DOHH2 (cell line): ENCODE results near the gene CYP4A22.
"Not testable (repeated sequence)": the region's sequence is repeated elsewhere in the genome, so short reads cannot be mapped to it uniquely, and the experiment has no call there.

Experiments used
- H3F3A ChIP-seq: fragments of 200-600 bp; sonication (generic), shearing (Covaris generic); 2 replicates; pipeline ENCODE4 v1.6.0; 2016; ENCODE audit warnings: antibody characterized with exemption, mild to moderate bottlenecking; ENCODE audit not compliant: control insufficient read depth, insufficient read depth
- H3K27ac ChIP-seq: fragments of 200-600 bp; sonication (generic); 2 replicates; pipeline ENCODE4 v1.5.1; 2014; ENCODE audit warnings: low read depth, mild to moderate bottlenecking, low read length, moderate library complexity
- H3K27me3 ChIP-seq: fragments of 200-600 bp; sonication (generic); 2 replicates; pipeline ENCODE4 v1.6.1; 2014; ENCODE audit warnings: mild to moderate bottlenecking, low read length, mixed read lengths; ENCODE audit not compliant: control insufficient read depth
- H3K36me3 ChIP-seq: fragments of 200-600 bp; sonication (generic); 2 replicates; pipeline ENCODE4 v1.6.1; 2014; ENCODE audit warnings: mild to moderate bottlenecking, low read length, moderate library complexity, mixed read lengths; ENCODE audit not compliant: control insufficient read depth
- H3K4me1 ChIP-seq: fragments of 200-600 bp; sonication (generic); 2 replicates; pipeline ENCODE4 v1.6.1; 2014; ENCODE audit warnings: mild to moderate bottlenecking, low read length, mixed read lengths; ENCODE audit not compliant: control insufficient read depth
- H3K4me2 ChIP-seq: fragments of 200-600 bp; sonication (generic); 2 replicates; pipeline ENCODE4 v1.6.0; 2014; ENCODE audit warnings: mild to moderate bottlenecking, low read length, moderate library complexity
- H3K4me3 ChIP-seq: fragments of 200-600 bp; sonication (generic); 2 replicates; pipeline ENCODE4 v1.5.1; 2014; ENCODE audit warnings: mild to moderate bottlenecking, low read length, mixed read lengths
- H3K79me2 ChIP-seq: fragments of 200-600 bp; sonication (generic); 2 replicates; pipeline ENCODE4 v1.6.1; 2014; ENCODE audit warnings: mild to moderate bottlenecking, low read length, mixed read lengths; ENCODE audit not compliant: control insufficient read depth
- H3K9me2 ChIP-seq: fragments of 200-600 bp; sonication (generic); replicated peaks from 2 replicates; pipeline ENCODE4 v1.6.1; 2014; ENCODE audit warnings: mild to moderate bottlenecking, low read length, mixed read lengths; ENCODE audit not compliant: control insufficient read depth
- H3K9me3 ChIP-seq: fragments of 200-600 bp; sonication (generic); 2 replicates; pipeline ENCODE4 v1.6.1; 2014; ENCODE audit warnings: antibody characterized with exemption, low read length, mixed read lengths; ENCODE audit not compliant: control insufficient read depth, insufficient read depth
- H4K20me1 ChIP-seq: fragments of 200-600 bp; sonication (generic); 2 replicates; pipeline ENCODE4 v1.6.0; 2014; ENCODE audit warnings: low read depth, mild to moderate bottlenecking, antibody characterized with exemption, low read length, moderate library complexity; ENCODE audit not compliant: control insufficient read depth, insufficient read depth
- EZH2phosphoT487 ChIP-seq: fragments of 200-600 bp; sonication (generic); IDR thresholded peaks from 2 replicates; pipeline ENCODE4 v1.6.1; 2017; ENCODE audit warnings: borderline replicate concordance, mild to moderate bottlenecking, antibody characterized with exemption, low read length, moderate library complexity, mixed read lengths
- TF ChIP-seq, protein P1 (sequence below): fragments of 200-600 bp; sonication (generic); IDR thresholded peaks from one replicate; pipeline ENCODE4 v1.5.1; 2014; ENCODE audit warnings: antibody characterized with exemption, mild to moderate bottlenecking, low read depth, low read length; ENCODE audit not compliant: poor library complexity, severe bottlenecking

CYP4A22 gene

DNA sequence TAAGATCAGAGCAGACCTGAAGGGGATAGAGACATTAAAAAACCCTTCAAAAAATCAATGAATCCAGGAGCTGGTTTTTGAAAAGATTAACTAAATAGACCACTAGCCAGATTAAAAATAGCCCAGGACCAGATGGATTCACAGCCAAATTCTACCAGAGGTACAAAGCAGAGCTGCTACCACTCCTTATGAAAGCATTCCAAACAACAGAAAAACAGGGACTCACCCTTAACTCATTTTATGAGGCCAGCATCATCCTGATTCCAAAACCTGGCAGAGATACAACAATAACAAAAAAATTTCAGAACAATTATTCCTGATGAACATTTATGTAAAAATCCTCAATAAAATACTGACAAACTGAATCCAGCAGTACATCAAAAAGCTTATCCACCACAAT, 19.2 kb downstream of the CYP4A22 start:
- not testable (repeated sequence) for H4K20me1 ChIP-seq, H3K9me2 ChIP-seq, H3K27me3 ChIP-seq, H3K4me1 ChIP-seq, H3K27ac ChIP-seq, H3K36me3 ChIP-seq, H3K9me3 ChIP-seq, H3K79me2 ChIP-seq, H3K4me3 ChIP-seq, H3K4me2 ChIP-seq, H3F3A ChIP-seq

DNA sequence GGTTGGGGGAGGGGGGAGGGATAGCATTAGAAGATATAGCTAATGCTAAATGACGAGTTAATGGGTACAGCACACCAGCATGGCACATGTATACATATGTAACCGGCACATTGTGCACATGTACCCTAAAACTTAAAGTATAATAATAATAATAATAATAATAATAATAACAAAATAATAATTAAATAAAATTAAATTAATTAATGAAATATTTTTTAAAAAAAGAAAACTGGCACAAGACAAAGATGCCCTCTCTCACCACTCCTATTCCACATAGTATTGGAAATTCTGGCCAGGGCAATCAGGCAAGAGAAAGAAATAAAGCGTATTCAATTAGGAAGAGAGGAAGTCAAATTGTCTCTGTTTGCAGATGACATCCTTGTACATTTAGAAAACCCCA, 20.7 kb downstream of the CYP4A22 start:
- H3F3A ChIP-seq, H3K4me1 ChIP-seq, H3K36me3 ChIP-seq, H3K79me2 ChIP-seq, H3K4me3 ChIP-seq, H3K9me3 ChIP-seq, H3K27ac ChIP-seq, H4K20me1 ChIP-seq, H3K27me3 ChIP-seq, H3K4me2 ChIP-seq, H3K9me2 ChIP-seq: not testable (repeated sequence)

DNA sequence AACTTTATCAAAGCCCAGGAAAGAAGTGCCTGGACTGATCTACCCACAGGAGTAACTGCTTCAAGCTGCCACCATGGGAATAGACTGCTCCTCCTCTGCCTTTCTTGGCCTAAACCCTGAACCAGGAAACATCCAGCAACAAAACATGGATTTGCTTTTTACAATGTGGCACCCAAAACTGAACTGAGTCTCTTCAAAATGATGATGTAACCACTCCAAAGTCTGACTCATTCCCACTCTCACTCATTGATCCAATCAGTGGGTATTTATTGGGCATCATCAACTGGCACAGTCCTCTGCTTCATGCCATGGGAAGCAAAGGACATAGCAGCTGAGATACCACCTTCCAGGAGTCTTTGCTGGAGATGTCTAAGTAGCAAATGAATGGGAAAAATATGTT, 23.5 kb downstream of the CYP4A22 start:
- Histone ChIP-seq H3K4me2 (no peak overlapping the region), H4K20me1 (no peaks in the 10 kb centered on the region), H3K4me1 (no peaks in the 10 kb centered on the region), H3K4me3 (no peak overlapping the region), H3K36me3 (no peaks in the 10 kb centered on the region), H3K27me3 (peaks cover 2% of the 10 kb centered on the region; the same call in 1 of the 2 replicates), H3K27ac (no peak overlapping the region), H3K9me2 (no peaks in the 10 kb centered on the region), H3K9me3 (no peaks in the 10 kb centered on the region), H3K79me2 (no peaks in the 10 kb centered on the region), H3F3A (no peaks in the 10 kb centered on the region)
- TF ChIP-seq, protein P1, sequence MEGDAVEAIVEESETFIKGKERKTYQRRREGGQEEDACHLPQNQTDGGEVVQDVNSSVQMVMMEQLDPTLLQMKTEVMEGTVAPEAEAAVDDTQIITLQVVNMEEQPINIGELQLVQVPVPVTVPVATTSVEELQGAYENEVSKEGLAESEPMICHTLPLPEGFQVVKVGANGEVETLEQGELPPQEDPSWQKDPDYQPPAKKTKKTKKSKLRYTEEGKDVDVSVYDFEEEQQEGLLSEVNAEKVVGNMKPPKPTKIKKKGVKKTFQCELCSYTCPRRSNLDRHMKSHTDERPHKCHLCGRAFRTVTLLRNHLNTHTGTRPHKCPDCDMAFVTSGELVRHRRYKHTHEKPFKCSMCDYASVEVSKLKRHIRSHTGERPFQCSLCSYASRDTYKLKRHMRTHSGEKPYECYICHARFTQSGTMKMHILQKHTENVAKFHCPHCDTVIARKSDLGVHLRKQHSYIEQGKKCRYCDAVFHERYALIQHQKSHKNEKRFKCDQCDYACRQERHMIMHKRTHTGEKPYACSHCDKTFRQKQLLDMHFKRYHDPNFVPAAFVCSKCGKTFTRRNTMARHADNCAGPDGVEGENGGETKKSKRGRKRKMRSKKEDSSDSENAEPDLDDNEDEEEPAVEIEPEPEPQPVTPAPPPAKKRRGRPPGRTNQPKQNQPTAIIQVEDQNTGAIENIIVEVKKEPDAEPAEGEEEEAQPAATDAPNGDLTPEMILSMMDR = no peak
- TF ChIP-seq EZH2phosphoT487 = no peak

DNA sequence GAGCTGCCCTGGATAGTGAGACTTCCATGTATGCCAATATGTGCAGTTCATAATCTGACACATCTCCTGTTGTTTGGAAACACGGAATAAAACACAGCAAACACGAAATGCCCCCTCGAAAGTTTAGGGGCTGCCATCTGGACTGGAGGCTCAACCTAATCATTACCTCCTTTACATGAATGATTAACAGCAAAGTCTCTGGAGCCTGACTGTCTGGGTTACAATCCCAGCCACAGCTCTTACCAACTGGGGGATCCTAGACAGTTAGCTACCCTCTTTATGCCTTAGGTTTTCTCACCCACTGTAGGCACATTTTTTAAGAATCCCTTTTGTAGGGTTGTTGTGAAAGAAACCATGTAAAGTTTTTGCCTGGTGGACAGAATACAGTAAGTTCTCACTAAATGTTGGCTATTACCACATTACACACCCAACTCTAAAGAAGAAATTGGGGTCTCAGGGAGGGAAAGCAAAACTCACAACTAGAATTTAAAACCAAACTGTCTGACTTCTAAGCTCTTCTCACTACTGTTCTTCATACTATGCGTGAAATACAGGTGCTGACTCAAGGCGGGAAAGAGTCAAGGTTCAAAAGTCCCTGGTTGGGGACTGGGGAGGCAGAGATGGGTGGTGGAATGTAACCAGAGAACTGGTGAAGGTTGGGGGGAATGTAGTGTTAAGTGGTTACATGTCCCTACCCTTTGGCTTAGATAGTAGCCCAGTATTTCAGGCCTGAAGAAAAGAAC, 24.2 kb downstream of the CYP4A22 start:
- no peaks in the 10 kb centered on the region for H4K20me1 ChIP-seq
- H3K4me2 ChIP-seq = no peak overlapping the region
- no peak overlapping the region for H3K4me3 ChIP-seq
- H3K27ac ChIP-seq = no peak overlapping the region
- TF ChIP-seq EZH2phosphoT487 = no peak
- TF ChIP-seq, protein P1 = no peak
- peaks cover 2% of the 10 kb centered on the region; the same call in 1 of the 2 replicates for H3K27me3 ChIP-seq
- H3F3A ChIP-seq = no peaks in the 10 kb centered on the region
- no peaks in the 10 kb centered on the region for H3K9me2 ChIP-seq
- H3K79me2 ChIP-seq = no peaks in the 10 kb centered on the region
- no peaks in the 10 kb centered on the region for H3K9me3 ChIP-seq
- no peaks in the 10 kb centered on the region for H3K4me1 ChIP-seq
- H3K36me3 ChIP-seq = no peaks in the 10 kb centered on the region
